Activated CD4-positive, alpha-beta T cell treated with anti-CD3 and anti-CD28 coated beads, Interleukin-2, amount 10 ng/mL, durations not matched to agents 7 days and 5 days (primary cell): ENCODE measurements around the gene ST6GAL2. TPM values are rescaled to one million over a fixed set of nuclear protein-coding genes. Genes with fewer than 3 reads are reported as not detected.

Experiments used
- CTCF ChIA-PET: fragments of 350-600 bp; sonication (Branson Sonifier 250); formaldehyde crosslinking; loops from one replicate; lab custom pipeline; 2021; ENCODE audit warnings: antibody characterized with exemption; lab: Charles Lee
- POLR2A ChIA-PET: fragments of 350-600 bp; sonication (Branson Sonifier 250); formaldehyde crosslinking; loops from one replicate; lab custom pipeline; 2021; ENCODE audit warnings: antibody characterized with exemption; lab: Charles Lee
- DNase-seq: peaks from one replicate; pipeline ENCODE4 v3.0.0-alpha.2; 2020
- H3K27ac Mint-ChIP-seq: one replicate; pipeline ENCODE4 v1.8.0; 2021; ENCODE audit warnings: mild to moderate bottlenecking, moderate library complexity, mixed read lengths
- H3K27me3 Mint-ChIP-seq: one replicate; pipeline ENCODE4 v1.8.0; 2021; ENCODE audit warnings: mixed read lengths
- H3K36me3 Mint-ChIP-seq: one replicate; pipeline ENCODE4 v1.8.0; 2021; ENCODE audit warnings: low read depth, mixed read lengths
- H3K4me1 Mint-ChIP-seq: one replicate; pipeline ENCODE4 v1.8.0; 2021; ENCODE audit warnings: mixed read lengths
- H3K4me3 Mint-ChIP-seq: one replicate; pipeline ENCODE4 v1.8.0; 2021; ENCODE audit warnings: mild to moderate bottlenecking, moderate library complexity, mixed read lengths
- H3K9me3 Mint-ChIP-seq: one replicate; pipeline ENCODE4 v1.8.0; 2021; ENCODE audit warnings: mixed read lengths
- total RNA-seq, 2 experiments: library from RNA; stranded (reverse); gene quantifications; one replicate each; pipeline ENCODE4 v1.2.3, GENCODE V29; 2021

ST6GAL2 gene
- total RNA-seq = not detected

- peaks cover 7% of the 10 kb centered on the region for H3K4me1 Mint-ChIP-seq
- H3K4me3 Mint-ChIP-seq = no peak within 1 kb of the TSS
- no peaks in the 10 kb centered on the region for H3K36me3 Mint-ChIP-seq
- H3K9me3 Mint-ChIP-seq = no peaks in the 10 kb centered on the region
- H3K27me3 Mint-ChIP-seq = peaks cover 39% of the 10 kb centered on the region
- CTCF ChIA-PET = no interaction called here
- DNase-seq = no peak
- H3K27ac Mint-ChIP-seq = no peak within 1 kb of the TSS
- POLR2A ChIA-PET = no interaction called here
Observed at GRCh38 chr2:106885971-106886915, at the start of gene ST6GAL2. ST6GAL2 (minus strand) TSS chr2:106886167; CDS start chr2:106843977, 42,190 bp downstream.

GRCh38 chr2:106932644-106933043 is 46.7 kb upstream of the ST6GAL2 start:
- H3K4me1 Mint-ChIP-seq = no peaks in the 10 kb centered on the region
- ChIA-PET POLR2A (no interaction called here), CTCF (no interaction called here)
- H3K4me3 Mint-ChIP-seq = no peak overlapping the region
- no peaks in the 10 kb centered on the region for H3K9me3 Mint-ChIP-seq
- H3K27me3 Mint-ChIP-seq = no peaks in the 10 kb centered on the region
- H3K27ac Mint-ChIP-seq = no peak overlapping the region
- no peak for DNase-seq
- no peaks in the 10 kb centered on the region for H3K36me3 Mint-ChIP-seq

- H3K4me3 Mint-ChIP-seq = no peak overlapping the region
- H3K9me3 Mint-ChIP-seq = no peaks in the 10 kb centered on the region
- H3K4me1 Mint-ChIP-seq = no peaks in the 10 kb centered on the region
- ChIA-PET POLR2A (no interaction called here), CTCF (no interaction called here)
- H3K27ac Mint-ChIP-seq = no peak overlapping the region
- DNase-seq = no peak
- H3K27me3 Mint-ChIP-seq = no peaks in the 10 kb centered on the region
- H3K36me3 Mint-ChIP-seq = no peaks in the 10 kb centered on the region
Observed at GRCh38 chr2:106931717-106932335, 45.9 kb upstream of the ST6GAL2 start.

- Mint-ChIP-seq H3K4me3 (no peak overlapping the region), H3K9me3 (peaks cover 2% of the 10 kb centered on the region), H3K36me3 (no peaks in the 10 kb centered on the region), H3K27me3 (no peaks in the 10 kb centered on the region), H3K27ac (no peak overlapping the region), H3K4me1 (no peaks in the 10 kb centered on the region)
- POLR2A ChIA-PET = no interaction called here
- CTCF ChIA-PET = no interaction called here
- no peak for DNase-seq
Observed at GRCh38 chr2:106921451-106921850, 35.5 kb upstream of the ST6GAL2 start.

GRCh38 chr2:106919012-106919411 is 33.0 kb upstream of the ST6GAL2 start:
- no peaks in the 10 kb centered on the region for H3K9me3 Mint-ChIP-seq
- ChIA-PET POLR2A (no interaction called here), CTCF (no interaction called here)
- no peaks in the 10 kb centered on the region for H3K27me3 Mint-ChIP-seq
- no peak overlapping the region for H3K27ac Mint-ChIP-seq
- H3K4me1 Mint-ChIP-seq = no peaks in the 10 kb centered on the region
- no peak for DNase-seq
- no peak overlapping the region for H3K4me3 Mint-ChIP-seq
- no peaks in the 10 kb centered on the region for H3K36me3 Mint-ChIP-seq

- Mint-ChIP-seq H3K9me3 (no peaks in the 10 kb centered on the region), H3K36me3 (no peaks in the 10 kb centered on the region), H3K27ac (no peak overlapping the region), H3K4me3 (no peak overlapping the region), H3K27me3 (no peaks in the 10 kb centered on the region), H3K4me1 (no peaks in the 10 kb centered on the region)
- DNase-seq = no peak
- POLR2A ChIA-PET = no interaction called here
- CTCF ChIA-PET = no interaction called here
Observed at GRCh38 chr2:106904242-106904641, 18.3 kb upstream of the ST6GAL2 start.

- Mint-ChIP-seq H3K9me3 (no peaks in the 10 kb centered on the region), H3K4me3 (no peak overlapping the region), H3K27ac (no peak overlapping the region), H3K4me1 (no peaks in the 10 kb centered on the region), H3K27me3 (no peaks in the 10 kb centered on the region), H3K36me3 (no peaks in the 10 kb centered on the region)
- ChIA-PET CTCF (no interaction called here), POLR2A (no interaction called here)
- DNase-seq = no peak
Observed at GRCh38 chr2:106899786-106900530, 14.0 kb upstream of the ST6GAL2 start.

GRCh38 chr2:106894545-106894944 is 8.6 kb upstream of the ST6GAL2 start:
- peaks cover 2% of the 10 kb centered on the region for H3K4me1 Mint-ChIP-seq
- H3K27me3 Mint-ChIP-seq = peaks cover 10% of the 10 kb centered on the region
- no peaks in the 10 kb centered on the region for H3K36me3 Mint-ChIP-seq
- POLR2A ChIA-PET = no interaction called here
- H3K27ac Mint-ChIP-seq = no peak overlapping the region
- H3K9me3 Mint-ChIP-seq = no peaks in the 10 kb centered on the region
- H3K4me3 Mint-ChIP-seq = no peak overlapping the region
- CTCF ChIA-PET = no interaction called here
- no peak for DNase-seq

GRCh38 chr2:106892048-106892447 is 6.1 kb upstream of the ST6GAL2 start:
- POLR2A ChIA-PET = no interaction called here
- H3K36me3 Mint-ChIP-seq = no peaks in the 10 kb centered on the region
- CTCF ChIA-PET = no interaction called here
- no peaks in the 10 kb centered on the region for H3K9me3 Mint-ChIP-seq
- H3K4me3 Mint-ChIP-seq = no peak overlapping the region
- peaks cover 15% of the 10 kb centered on the region for H3K27me3 Mint-ChIP-seq
- H3K27ac Mint-ChIP-seq = no peak overlapping the region
- DNase-seq = no peak
- H3K4me1 Mint-ChIP-seq = peaks cover 2% of the 10 kb centered on the region

GRCh38 chr2:106890606-106891005 is 4.6 kb upstream of the ST6GAL2 start:
- ChIA-PET POLR2A (no interaction called here), CTCF (no interaction called here)
- DNase-seq = no peak
- H3K4me3 Mint-ChIP-seq = no peak overlapping the region
- H3K36me3 Mint-ChIP-seq = no peaks in the 10 kb centered on the region
- no peaks in the 10 kb centered on the region for H3K9me3 Mint-ChIP-seq
- peaks cover 5% of the 10 kb centered on the region for H3K4me1 Mint-ChIP-seq
- H3K27ac Mint-ChIP-seq = no peak overlapping the region
- H3K27me3 Mint-ChIP-seq = peaks cover 20% of the 10 kb centered on the region

GRCh38 chr2:106886916-106887758 is 1.2 kb upstream of the ST6GAL2 start:
- Mint-ChIP-seq H3K27ac (no peak overlapping the region), H3K36me3 (no peaks in the 10 kb centered on the region), H3K27me3 (peaks cover 38% of the 10 kb centered on the region), H3K4me1 (peaks cover 7% of the 10 kb centered on the region), H3K4me3 (no peak overlapping the region), H3K9me3 (no peaks in the 10 kb centered on the region)
- no peak for DNase-seq
- ChIA-PET CTCF (no interaction called here), POLR2A (no interaction called here)

- Mint-ChIP-seq H3K36me3 (no peaks in the 10 kb centered on the region), H3K27ac (no peak overlapping the region), H3K9me3 (no peaks in the 10 kb centered on the region), H3K4me3 (no peak overlapping the region), H3K27me3 (peaks cover 36% of the 10 kb centered on the region), H3K4me1 (peaks cover 4% of the 10 kb centered on the region)
- CTCF ChIA-PET = no interaction called here
- POLR2A ChIA-PET = no interaction called here
- no peak for DNase-seq
Observed at GRCh38 chr2:106885329-106885728, 638 bp downstream of the ST6GAL2 start.
